Glutamatergic neuron (in vitro differentiated cells): ENCODE measurements around the gene TMEM238. TPM values are rescaled to one million over a fixed set of nuclear protein-coding genes. Genes with fewer than 3 reads are reported as not detected.

ENCODE experiments used
- DNase-seq: peaks from one replicate; pipeline ENCODE4 v3.0.0; 2022
- H3K27ac Mint-ChIP-seq: one replicate; pipeline ENCODE4 v1.8.0; 2020; ENCODE audit warnings: mild to moderate bottlenecking, mixed read lengths, inconsistent platforms; ENCODE audit not compliant: unreplicated experiment
- H3K27me3 Mint-ChIP-seq: one replicate; pipeline ENCODE4 v1.8.0; 2020; ENCODE audit warnings: mild to moderate bottlenecking, moderate library complexity, mixed read lengths, inconsistent platforms; ENCODE audit not compliant: unreplicated experiment
- H3K36me3 Mint-ChIP-seq: one replicate; pipeline ENCODE4 v1.8.0; 2020; ENCODE audit warnings: mild to moderate bottlenecking, mixed read lengths, inconsistent platforms; ENCODE audit not compliant: unreplicated experiment
- H3K4me1 Mint-ChIP-seq: one replicate; pipeline ENCODE4 v1.8.0; 2020; ENCODE audit warnings: mild to moderate bottlenecking, low read depth, mixed read lengths, inconsistent platforms; ENCODE audit not compliant: unreplicated experiment
- H3K4me3 Mint-ChIP-seq: one replicate; pipeline ENCODE4 v1.8.0; 2020; ENCODE audit warnings: mild to moderate bottlenecking, mixed read lengths, inconsistent platforms; ENCODE audit not compliant: unreplicated experiment
- H3K9me3 Mint-ChIP-seq: one replicate; pipeline ENCODE4 v1.8.0; 2020; ENCODE audit warnings: mild to moderate bottlenecking, moderate library complexity, mixed read lengths, inconsistent platforms; ENCODE audit not compliant: unreplicated experiment
- CTCF ChIP-seq: fragments of 200-600 bp; sonication (generic); IDR thresholded peaks from one replicate; pipeline ENCODE4 v1.5.0; 2021; ENCODE audit not compliant: partially characterized antibody, unreplicated experiment
- total RNA-seq: library from RNA; stranded (reverse); fragmentation: NEBNext Ultra II Directional; extraction: Animal tissue kit (Norgen Biotek cat#: 25700); gene quantifications from one replicate; pipeline ENCODE4 v1.2.1, GENCODE V29; 2021; ENCODE audit not compliant: unreplicated experiment

TMEM238 gene
- total RNA-seq, 1 donor from 2014 or later: 1.3 TPM

GRCh38 chr19:55383279-55384130 is 587 bp downstream of the TMEM238 start:
- peaks cover 23% of the 10 kb centered on the region for H3K27me3 Mint-ChIP-seq
- H3K9me3 Mint-ChIP-seq: peaks cover 28% of the 10 kb centered on the region
- TF ChIP-seq CTCF: no peak
- H3K4me3 Mint-ChIP-seq: peak overlapping the region; percentile 74
- H3K4me1 Mint-ChIP-seq: peaks cover 17% of the 10 kb centered on the region
- peak; percentile 72 for DNase-seq
- H3K36me3 Mint-ChIP-seq: no peaks in the 10 kb centered on the region
- peak overlapping the region; percentile 92 for H3K27ac Mint-ChIP-seq

GRCh38 chr19:55382522-55383054 is 1.5 kb downstream of the TMEM238 start:
- Mint-ChIP-seq H3K4me3 (peak overlapping the region; percentile 74), H3K27me3 (peaks cover 25% of the 10 kb centered on the region), H3K4me1 (peaks cover 16% of the 10 kb centered on the region)

GRCh38 chr19:55382013-55382412 is 2.1 kb downstream of the TMEM238 start:
- peak overlapping the region; percentile 49 for H3K27ac Mint-ChIP-seq
- H3K9me3 Mint-ChIP-seq: peaks cover 27% of the 10 kb centered on the region
- H3K27me3 Mint-ChIP-seq: peaks cover 25% of the 10 kb centered on the region
- TF ChIP-seq CTCF: no peak
- H3K4me3 Mint-ChIP-seq: peak overlapping the region; percentile 47
- no peak for DNase-seq
- H3K36me3 Mint-ChIP-seq: no peaks in the 10 kb centered on the region
- peaks cover 12% of the 10 kb centered on the region for H3K4me1 Mint-ChIP-seq

More at GRCh38 chr19:55382522-55383054, 1.5 kb downstream of the TMEM238 start:
- peaks cover 28% of the 10 kb centered on the region for H3K9me3 Mint-ChIP-seq
- no peaks in the 10 kb centered on the region for H3K36me3 Mint-ChIP-seq
- H3K27ac Mint-ChIP-seq: peak overlapping the region; percentile 92
- no peak for DNase-seq
- no peak for TF ChIP-seq CTCF

GRCh38 chr19:55379174-55379573 is 4.9 kb downstream of the TMEM238 start:
- Mint-ChIP-seq H3K4me1 (peaks cover 11% of the 10 kb centered on the region), H3K9me3 (peaks cover 18% of the 10 kb centered on the region), H3K27me3 (peaks cover 19% of the 10 kb centered on the region), H3K36me3 (no peaks in the 10 kb centered on the region), H3K27ac (peak overlapping the region; percentile 98), H3K4me3 (peak overlapping the region; percentile 72)
- peak; percentile 71 for DNase-seq
- TF ChIP-seq CTCF: no peak
